AG20443 (cell line): ENCODE data around the gene PXDN.
"Not testable (repeated sequence)": the region's sequence is repeated elsewhere in the genome, so short reads cannot be mapped to it uniquely, and the experiment has no call there.

ENCODE experiments used
- DNase-seq: peaks from one replicate; pipeline ENCODE4 v3.0.0; 2012; ENCODE audit warnings: low spot score, mixed read lengths

The PXDN gene

DNA sequence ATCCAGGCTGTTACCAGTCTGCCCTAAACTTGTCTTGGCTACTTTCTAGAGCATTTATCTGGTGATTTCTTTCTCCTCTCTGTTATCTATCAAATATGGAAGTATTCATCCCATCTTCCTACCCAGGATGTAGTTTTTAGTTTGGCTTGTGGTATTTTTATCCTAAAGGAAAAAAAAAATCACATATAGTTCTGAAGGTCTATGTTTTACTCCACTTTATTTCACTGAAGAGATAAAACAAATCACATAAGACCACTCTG is 62.2 kb downstream of the PXDN start:
- DNase-seq, result no peak

DNA sequence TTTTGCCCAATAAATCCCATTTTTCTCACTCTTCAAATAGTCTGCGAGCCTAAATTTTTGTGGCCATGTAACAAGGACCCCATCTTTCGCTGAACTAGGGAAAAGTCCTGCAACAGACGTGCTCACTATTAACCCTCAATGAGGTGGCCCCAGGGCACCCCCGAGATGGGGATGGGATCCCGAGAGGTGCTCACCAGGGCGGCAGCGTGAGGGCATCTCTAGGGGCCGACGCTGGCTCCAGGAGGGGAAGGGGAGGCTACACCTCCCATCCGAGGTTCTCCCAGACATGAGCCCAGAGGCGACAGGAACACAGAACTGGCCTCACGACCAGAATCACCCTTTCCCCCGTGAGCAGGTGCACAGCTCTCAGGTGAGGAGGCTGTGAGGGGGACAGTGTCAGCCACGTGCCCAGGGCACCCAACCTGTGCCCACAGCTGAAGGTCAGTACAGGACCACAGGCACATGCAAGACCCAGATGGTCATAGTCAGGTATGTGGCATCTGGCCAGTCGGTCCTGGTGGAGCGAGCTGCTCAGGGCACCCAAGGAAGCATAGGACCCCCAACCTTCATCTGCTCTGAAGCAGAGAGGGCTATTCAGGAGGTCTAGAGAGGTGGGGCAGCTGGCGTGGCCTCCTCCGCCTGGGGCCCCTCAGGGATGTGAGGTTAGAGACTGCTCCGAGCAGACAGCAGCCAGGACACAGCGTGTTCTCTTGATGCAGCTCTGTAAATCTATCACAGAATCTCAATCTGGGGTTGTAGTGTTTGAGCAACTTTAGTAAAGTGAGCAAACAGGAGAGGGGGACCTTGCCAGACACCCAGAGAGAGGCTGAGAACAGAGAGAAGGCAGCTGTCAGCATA is 62.8 kb downstream of the PXDN start:
- DNase-seq, result no peak

DNA sequence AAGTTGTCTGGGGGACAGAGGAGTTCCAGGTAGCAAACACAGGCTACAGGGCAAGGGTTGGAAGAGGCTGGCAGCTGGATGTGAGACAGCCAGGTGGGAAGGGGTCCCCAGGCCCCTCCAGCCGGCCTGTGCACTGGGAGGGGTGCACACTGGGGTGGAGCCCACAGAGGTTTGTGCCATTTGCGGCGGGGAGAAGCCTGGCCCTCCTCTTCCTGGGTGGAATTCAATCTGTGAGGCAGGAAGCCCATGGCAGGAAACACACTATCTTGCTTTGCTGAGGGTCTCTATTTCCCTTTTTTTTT is 63.3 kb downstream of the PXDN start:
- DNase-seq, result no peak

DNA sequence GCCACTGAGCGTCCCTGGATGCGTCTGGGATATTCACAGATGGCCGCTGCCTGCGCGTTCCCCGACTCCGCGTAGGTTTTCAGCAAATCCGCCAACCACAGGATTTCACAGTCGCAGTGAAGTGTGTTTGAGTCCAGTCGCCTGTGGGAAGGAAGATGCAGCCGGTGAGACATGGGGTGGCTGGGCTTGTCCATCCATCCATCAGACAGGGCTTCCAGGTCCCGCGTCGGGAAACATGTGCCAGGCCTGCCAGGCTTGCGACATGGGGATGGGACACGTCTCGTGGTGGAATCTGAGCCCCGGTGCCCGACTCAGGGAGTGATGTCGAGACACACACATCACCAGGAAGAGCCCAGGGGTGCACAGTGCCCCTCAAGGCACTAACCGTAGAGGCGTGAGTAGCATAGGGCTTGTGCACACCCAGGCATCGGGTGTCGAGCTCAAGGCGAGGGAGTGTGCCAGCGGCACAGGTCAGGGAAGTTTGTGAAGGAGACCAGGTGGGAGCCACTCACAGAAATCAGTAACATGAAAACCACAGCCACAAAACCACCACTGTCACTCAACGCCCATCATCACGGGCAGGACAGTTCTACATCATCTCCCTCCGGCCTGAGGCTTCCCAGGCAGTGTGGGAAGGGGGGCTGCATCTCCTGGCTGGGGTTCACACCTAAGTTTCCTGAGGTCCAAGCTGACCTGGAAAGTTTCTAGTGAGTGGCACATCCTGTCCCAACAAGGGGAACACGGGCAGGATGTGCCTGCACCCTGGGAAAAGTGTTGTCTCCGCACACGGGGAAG is 63.9 kb downstream of the PXDN start:
- no peak for DNase-seq

DNA sequence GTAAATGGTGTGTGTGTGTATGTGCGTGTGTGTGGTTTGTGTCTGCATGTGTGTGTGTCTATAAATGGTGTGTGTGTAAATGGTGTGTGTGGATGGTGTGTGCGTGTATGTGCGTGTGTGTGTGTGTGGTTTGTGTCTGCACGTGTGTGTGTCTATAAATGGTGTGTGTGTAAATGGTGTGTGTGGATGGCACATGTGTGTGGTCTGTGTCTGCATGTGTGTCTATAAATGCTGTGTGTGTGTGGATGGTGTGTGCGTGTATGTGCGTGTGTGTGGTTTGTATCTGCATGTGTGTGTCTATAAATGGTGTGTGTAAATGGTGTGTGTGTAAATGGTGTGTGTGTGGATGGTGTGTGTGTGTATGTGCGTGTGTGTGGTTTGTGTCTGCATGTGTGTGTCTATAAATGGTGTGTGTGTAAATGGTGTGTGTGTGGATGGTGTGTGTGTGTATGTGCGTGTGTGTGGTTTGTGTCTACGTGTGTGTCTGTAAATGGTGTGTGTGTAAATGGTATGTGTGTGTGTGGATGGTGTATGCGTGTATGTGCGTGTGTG is 64.8 kb downstream of the PXDN start:
- DNase-seq, result not testable (repeated sequence)

DNA sequence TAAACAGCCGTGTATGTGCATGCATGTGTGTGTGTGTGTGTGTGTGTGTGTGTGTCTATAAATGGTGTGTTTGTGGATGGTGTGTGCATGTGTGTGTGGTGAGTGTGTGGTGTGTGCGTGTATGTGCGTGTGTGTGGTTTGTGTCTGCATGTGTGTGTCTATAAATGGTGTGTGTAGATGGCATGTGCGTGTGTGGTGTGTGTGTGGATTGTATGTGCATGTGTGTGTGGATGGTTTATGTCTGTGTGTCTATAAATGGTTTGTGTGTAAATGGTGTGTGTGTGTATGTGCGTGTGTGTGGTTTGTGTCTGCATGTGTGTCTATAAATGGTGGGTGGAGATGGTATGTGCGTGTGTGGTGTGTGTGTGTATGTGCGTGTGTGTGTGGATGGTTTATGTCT is 65.2 kb downstream of the PXDN start:
- DNase-seq, result not testable (repeated sequence)

DNA sequence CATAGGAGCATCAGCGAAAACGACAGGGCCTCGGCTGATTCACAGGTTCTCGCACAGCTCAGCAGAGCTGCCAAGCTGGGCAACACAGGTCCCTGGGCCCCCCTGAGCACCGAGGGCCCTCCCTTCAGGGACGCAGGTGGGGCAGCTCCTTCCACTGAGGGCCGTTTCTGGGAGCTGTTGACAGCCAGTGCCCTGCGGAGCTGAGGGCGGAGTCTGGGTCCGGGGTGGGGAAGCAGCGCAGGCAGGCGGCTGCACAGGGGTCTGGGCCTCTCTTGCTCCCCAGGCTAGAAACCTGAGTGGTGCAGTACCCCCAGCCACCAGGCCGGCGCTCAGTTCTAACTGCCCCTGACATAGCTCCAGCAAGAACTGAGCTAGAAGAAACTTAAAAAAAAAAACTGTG is 65.7 kb downstream of the PXDN start:
- DNase-seq, result no peak

DNA sequence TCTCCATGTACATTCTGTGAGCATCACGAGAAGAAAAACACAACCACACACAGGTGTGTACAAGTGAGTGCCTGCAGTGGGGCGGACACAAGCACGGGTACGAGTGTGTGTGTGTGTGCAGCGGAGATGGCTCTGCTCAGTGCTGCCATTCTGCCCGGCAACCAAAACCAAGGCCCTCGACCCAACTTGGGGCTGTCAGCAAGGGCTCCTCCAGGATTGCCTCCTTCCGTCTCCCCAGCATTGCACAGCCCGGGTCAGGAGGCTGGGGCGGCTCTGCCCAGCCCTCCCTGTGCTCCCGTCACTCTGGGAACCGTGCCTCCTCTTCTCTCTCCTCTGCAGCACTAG is 66.5 kb downstream of the PXDN start:
- DNase-seq, result no peak

DNA sequence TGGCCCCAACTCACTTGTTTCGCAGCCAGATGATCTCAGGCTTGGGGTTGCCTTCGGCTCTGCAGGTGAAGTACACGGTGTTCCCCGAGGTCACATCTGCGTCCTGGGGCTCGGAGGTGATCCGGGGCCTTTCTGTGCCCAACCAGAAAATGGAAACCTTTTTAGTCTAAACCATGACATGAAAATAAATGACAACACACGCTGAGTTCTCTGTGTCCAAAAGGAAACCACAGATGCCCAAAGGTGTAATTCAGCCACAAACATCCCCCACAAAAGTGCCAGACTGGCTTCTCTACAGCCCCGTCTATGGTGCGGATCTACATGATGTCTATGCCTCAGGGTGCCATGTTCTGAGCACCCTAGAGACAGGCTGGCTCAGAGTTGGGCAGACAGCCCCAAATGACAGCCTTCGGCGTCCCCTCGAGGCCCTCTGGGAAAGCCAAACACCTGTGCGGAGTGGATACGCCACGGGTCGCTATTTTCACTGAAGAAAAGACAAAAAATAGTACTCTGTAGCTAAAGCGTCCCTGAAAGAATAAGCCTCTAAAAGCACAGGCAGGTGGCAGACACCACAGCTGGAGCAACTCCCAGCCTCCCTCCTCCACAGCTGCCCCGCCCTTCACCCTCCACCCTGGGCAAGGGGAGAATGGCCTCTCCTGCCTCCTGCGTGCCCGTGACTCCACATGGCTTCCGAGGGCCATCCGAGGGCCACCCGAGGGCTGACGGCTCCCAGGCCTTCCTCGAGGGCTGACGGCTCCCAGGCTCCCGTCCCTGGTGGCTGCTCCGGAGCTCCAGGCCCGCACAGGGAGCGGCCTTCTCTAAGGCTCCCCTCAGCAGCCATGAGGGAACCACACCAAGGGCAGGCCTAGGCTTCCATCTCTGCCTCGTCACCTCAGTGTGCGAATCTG is 67.1 kb downstream of the PXDN start:
- no peak for DNase-seq

DNA sequence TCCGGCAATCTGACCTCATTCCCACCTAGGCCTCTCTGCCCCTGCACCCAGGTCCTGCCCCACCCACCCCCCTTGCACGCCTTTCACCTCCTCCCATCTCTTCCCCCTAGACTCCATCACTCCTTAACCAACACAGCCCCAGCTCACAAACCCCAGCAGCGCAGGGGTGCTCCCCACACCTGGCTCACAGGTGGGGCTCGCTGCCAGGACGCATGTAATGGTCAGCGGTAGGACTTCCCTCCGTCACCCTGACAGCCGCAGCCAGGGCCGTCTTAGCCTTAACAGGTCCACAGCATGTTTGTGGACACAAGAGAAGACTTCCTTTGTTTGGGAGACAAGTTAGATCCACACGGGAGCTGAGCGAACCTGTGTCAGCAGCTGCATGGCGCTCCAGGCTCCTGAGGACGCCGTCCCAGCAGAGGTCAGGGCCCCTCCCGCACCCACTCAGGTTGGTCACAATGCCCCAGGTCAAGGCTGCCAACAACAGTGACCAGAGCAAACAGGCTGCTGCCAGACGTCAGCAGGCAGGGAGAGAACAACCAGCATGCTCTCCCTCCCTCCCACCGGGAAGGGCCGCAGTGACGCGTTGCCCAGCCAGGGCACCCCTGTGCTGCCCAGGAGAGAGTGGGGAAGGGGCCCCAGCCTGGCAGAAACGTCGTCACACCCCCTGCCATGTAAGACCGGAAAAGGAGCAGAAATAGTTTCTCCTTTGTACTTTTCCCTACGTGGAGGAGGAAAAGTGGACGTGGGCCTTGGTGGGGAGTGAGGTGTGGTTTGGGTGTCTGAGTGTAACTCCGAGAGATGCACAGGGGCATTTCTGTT is 68.0 kb downstream of the PXDN start:
- no peak for DNase-seq

DNA sequence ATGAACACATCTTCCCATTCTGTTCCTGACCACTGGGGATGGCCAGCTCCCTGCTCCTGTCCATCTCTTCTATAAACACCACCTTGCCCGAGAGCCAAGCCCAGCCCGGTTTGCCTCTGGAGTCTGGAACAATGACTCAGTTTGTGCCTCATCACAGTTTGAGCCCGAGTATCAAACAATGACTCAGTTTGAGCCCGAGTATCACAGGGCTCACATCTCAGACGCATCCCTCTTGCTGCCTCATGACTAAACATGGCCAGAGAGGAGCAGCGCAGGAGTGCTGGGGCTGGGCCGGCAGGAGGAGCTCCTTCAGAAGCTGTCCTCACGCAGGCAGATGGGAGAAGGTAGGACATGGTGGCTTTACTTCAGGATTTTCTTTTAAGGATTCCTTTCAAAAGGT is 68.7 kb downstream of the PXDN start:
- peak; percentile 95 for DNase-seq

DNA sequence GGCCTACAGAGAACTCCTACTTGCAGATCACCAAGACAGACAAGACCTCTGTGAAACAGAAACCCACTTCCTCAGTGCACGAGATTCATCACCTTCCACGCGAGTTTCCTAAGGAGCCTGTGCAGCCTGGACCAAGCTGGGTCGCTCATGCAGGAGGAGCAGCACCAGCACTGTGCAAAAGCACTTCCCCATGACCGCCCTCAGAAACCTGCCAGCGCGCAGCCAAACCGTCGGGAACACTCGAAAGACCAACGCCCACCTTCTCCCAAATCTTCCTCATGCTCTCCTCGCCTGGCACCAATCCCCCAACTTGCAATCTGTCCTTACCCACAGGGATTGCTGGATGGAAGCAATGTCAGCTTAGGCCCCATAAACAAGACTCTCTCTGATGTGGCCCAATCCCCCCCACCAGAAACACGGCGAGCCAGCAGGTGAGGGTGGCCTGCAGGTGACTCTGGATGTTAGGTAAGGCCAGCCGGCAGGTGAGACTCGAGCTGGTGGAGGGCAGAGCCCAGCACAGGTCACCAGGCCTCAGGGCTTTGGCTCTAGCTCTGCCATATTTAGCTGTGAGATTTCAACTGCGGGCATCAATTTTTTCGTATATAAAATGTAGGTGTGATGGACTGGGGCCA is 69.4 kb downstream of the PXDN start:
- DNase-seq, result no peak

DNA sequence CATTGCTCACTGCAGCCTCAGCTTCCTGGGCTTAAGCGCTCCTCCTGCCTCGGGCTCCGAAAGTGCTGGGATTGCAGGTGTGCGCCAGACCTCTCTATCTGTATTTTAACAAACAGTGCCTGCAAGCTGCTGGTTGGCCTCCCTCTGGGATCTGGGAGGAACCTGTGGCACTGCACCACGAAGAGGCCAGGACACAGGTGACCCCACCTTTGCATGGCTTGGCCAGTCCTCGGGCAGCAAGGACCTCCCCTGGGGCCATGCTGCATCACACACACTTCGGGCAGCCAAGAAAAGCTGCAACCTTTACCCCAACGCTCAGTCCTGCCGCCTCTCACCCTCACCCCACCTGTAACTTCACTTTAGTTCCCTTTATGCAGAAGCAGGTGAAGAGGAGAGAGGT is 70.0 kb downstream of the PXDN start:
- no peak for DNase-seq

DNA sequence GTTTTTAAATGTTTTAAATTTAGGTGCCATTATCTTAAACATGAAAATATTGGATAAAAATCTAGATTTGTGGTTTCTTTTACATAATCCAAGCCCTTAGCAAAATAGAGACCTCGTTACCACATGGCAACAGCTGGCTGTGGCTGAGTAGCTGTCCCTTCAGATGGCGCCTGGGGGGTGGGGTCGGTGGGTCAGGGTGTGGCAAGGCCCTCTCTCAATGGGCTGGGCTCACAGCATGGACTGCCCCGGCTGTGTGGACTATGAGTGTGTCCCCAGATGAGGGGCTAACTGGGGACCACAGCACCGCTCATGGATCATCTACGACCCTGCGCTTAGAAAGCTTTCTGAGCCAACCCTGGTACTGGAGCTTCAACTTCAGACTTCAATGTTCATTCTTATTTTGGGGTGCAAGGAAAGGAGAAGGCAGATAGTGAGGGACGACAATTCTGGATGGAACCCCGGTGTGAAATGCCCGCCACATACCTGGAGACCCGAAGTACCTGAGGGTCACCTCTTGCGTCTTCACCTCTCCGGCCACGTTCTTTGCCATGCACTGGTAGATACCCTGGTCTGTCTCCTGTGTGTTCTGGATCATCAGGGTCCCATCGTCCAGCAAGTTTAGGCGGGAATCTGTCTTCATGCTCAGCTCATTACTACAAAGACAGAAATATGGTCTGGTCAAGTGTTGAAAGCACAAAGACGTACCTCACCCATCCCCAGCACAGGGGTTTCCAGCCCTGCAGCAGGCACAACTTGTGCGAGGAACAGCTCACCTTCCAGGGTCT is 71.0 kb downstream of the PXDN start:
- no peak for DNase-seq

DNA sequence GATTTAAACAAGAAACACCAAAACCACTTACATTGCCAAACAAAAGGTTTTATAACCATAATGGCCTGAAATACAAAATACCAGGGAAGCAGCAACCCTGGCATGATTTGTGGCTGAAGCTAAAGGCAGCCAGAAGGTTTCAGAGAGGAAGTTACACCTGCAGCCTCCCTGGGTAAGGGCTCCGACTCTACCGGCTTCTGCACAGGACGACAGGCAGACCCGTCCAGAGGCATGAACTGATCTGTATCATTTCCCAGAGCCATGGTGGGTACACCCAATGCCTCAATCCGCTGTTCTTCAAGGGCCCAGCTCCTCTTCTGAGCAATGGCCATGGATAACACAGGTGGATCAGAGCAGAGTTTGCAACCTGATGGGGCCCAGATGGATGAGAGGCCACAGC is 71.6 kb downstream of the PXDN start:
- no peak for DNase-seq

DNA sequence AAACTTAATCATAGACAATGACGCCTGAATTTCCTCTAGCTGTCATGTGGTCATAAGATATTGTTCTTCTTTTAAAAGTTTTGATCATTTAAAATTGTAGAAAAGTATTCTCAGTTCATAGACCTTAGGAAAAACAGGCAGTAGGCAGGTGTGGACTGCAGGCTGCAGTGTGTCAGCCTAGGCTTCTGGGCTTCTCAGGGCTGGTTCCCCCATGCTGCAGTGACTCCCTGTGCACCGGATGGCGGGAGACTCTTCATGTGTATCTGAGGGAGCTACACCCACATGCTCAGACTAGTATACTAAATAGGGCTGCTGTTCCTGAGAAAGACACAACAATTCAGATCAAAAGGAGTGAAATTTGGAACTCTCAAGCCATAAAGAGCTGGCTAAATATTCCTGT is 72.4 kb downstream of the PXDN start:
- no peak for DNase-seq

DNA sequence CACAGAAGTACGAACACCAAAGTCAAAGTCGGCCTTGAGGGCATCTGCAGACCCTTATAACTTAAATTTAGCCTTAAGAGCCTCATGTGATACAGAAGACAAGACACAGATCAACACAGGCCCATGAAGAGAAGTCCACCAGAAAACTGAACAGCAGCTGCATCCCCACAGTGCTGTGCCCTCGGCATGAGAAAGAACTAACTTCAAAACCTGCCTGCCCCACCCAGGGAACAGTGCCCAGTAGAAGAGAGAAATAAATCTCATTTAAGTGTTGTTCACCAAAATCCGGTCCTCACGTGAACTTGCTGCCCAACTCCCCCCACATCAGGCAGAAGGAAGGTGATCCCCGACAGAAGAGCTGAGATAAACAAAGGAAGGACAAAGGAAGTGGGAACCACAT is 73.7 kb downstream of the PXDN start:
- no peak for DNase-seq

DNA sequence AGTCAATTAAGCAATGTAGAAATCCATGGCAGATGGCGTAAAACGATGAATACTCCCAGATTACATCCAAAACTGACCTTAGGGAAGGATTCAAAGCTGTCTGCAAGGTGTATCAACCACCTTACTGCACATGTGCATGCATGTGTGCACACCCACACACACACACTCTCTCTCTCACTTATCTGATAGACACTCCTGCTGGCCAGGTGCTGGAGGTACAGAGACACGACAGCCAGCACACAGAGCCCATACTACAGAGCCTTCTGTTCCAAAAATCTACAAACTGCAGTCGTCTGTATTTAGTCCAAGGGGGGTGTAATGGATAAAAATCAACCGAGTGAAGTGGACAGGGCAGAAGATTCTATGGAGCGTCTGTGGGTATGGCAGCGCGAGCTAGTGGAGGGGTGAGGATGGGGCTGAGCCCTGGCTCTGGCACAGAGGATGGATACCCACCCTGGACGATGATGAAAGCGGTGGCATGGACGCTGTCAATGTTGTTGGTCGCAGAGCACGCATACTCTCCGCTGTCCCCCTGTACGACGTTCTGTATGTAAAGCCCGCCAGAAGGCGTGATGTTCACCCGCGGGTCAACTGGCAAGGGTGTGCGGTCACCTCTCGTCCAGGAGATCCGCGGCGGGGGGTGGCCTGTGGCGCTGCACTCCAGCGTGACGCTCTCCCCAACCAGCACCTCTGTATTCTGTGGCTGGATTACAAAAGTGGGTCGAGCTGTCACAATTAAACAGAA is 78.4 kb downstream of the PXDN start:
- no peak for DNase-seq

DNA sequence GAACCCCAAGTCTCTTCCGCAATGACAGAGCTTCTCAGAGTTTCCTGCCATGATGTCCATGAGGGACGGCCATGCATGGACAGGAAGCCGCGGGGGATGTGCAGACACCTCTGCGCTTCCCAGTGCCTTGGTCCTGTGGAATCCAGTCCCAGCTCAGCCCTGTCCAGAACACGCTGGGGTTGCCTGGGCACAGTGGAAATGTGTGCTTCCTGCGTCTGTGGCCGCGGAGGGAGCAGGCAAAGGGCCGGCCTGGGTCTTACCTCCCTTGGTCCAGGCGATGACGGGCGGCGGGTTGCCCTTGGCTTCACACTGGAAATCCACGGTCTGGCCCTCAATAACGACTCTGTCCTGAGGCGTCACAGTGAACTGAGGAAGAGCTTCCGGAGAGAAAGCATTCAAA is 79.6 kb downstream of the PXDN start:
- DNase-seq, result no peak

DNA sequence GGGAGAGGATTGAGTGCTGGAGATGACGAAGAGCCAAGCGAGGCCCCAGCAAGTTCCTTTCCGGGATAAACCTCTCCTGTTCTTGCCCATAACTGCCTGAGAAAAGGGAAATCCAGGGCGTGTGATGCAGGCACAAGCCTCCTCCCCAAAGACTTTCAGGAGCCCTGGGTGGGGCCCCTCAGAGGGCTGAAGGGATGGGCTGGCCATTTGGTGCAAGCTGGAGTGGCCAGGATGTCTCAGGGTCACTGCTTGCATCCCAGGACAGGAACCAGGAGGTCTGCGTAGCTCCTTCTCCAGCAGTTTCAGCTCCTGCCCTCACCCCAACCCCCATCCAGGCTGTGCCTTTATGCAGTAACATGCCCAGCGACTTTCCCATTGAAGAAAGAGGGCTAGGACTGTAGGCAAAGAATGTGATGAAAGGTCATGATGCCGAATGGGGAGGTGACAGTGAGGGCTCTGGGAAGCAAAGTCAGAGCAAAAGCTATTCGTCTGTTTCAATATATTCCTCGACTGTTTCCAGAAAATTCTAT is 80.2 kb downstream of the PXDN start:
- DNase-seq, result no peak
